GM18867 (cell line): ENCODE measurements around the gene ANKRD53.
"Not testable (repeated sequence)": the region's sequence is repeated elsewhere in the genome, so short reads cannot be mapped to it uniquely, and the experiment has no call there.

Experiments used
- ATAC-seq: cut with Tn5 transposase; IDR thresholded peaks from one replicate; pipeline ENCODE4 v1.9.1; 2021; ENCODE audit warnings: mild to moderate bottlenecking, moderate library complexity; ENCODE audit not compliant: unreplicated experiment

The ANKRD53 gene

DNA sequence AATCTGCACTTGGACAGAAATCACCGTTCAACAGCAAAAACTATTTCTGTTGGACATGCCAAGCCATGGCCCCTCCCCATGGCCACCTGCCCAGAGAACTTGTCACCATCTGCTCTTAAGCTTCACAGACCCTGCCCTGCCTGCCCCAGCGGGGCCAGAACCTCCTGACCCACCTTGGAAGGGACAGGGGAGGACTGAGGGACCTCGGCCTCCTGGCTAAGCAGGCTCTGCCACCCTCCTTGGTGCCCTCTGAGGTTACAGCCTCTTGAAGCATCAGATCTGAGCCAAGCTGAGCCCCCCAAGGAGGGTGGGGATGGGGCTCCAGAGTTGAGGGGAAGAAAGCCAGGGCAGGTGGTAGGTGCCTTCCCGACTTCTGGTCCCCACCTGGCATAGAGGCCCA is 9.7 kb downstream of the ANKRD53 start:
- no peak for ATAC-seq

- no peak for ATAC-seq
Observed at GRCh38 chr2:70988726-70989648, 10.6 kb downstream of the ANKRD53 start.

DNA sequence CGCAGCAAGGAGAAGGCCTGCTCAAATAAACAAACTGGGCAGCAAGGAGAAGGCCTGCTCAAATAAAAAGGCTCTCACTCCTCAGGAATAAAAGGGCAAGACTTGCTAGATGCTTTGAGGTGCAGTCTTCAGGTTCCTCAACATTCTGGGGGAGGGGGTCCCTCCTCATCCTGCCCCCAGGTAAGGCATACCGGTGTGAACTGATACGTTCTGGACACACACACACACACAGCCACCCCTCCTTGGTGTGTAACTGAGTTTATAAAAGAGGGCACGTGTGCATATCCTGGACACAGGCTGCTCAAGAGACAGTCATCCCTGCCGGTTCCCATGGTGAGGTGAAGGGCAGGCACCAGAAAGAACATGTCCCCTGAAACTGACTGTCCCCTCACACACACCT is 11.8 kb downstream of the ANKRD53 start:
- no peak for ATAC-seq

GRCh38 chr2:70991142-70991541 is 12.7 kb downstream of the ANKRD53 start:
- ATAC-seq, result no peak

GRCh38 chr2:70991742-70992141 is 13.3 kb downstream of the ANKRD53 start:
- no peak for ATAC-seq

- no peak for ATAC-seq
Observed at GRCh38 chr2:70992945-70993853, 14.8 kb downstream of the ANKRD53 start.

- ATAC-seq, result peak; percentile 26
Observed at GRCh38 chr2:70994009-70994698, 15.7 kb downstream of the ANKRD53 start.

GRCh38 chr2:70994699-70995425 is 16.4 kb downstream of the ANKRD53 start, which contains the start of gene TEX261:
TSS of gene TEX261 (minus strand) at chr2:70994873. CDS start at chr2:70994757, 116 bp downstream.
- peak; percentile 95 for ATAC-seq

DNA sequence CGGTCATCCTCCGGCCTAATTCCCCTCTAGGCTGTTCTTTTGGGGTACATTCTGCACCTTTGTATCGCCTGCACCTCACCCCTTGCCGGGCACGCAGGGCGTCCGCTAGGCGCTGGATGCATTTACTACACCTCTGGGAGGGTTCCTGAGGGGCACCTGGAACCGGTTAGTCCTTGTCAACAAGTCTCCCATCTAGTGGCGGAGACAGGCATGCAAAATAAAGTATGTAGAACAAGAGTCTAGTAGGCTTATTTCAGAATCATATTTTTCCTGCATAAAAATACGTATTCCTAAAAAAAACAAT is 16.9 kb downstream of the ANKRD53 start:
- ATAC-seq, result peak; percentile 37

DNA sequence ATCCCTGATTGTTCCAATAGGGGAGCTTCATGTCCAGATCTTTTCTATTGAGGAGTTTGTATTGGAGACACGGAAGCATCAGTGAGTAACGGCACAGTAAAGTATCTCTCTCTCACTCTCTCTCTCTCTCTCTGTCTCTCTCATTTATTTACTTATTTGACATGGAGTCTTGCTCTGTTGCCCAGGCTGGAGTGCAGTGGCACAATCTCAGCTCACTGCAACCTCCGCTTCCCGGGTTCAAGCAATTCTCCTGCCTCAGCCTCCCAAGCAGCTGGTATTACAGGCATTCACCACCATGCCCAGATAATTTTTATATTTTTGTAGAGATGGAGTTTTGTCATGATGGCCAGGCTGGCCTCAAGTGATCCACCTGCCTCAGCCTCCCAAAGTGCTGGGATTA is 20.5 kb downstream of the ANKRD53 start:
- ATAC-seq, result not testable (repeated sequence)

- ATAC-seq, result no peak
Observed at GRCh38 chr2:70999362-70999761, 20.9 kb downstream of the ANKRD53 start.

GRCh38 chr2:70999931-71000330 is 21.5 kb downstream of the ANKRD53 start:
- not testable (repeated sequence) for ATAC-seq

DNA sequence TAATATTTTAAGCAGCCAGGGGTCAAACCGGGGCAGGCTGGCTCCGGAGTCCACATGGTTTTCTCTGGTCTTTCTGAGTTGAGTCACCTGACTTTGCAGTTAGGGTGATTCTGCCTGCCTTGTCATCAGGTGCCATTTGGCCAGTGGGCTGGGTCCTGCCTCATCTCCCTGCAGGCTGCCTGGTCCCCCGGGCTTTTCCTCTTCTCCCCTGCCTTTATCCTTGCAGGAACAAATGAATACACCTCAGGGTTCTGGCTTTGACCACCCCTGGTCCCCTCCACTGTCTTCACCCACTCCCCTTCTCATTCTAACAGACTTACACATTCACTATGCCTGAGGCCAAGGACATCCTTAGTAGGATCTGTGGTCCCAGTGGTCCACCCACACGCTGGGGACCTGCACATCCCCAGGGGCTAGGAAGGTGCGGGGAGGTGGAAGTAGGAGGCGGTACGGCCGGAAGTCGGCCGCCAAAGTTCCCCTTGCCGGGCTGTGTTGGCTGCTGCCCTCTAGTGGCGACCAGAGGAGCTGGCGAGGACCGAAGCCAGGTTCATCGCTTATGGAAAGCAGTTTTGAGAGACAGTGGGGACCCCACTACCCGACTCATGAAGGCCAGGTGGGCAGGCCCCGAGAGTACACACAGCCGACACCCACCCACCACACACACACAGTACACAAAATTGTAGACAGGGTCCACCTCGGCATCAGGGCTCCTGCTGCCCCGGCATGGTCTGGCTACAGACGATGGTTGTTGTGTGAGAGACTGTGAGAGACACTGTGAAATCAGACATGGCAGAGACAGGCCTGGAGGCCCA is 22.6 kb downstream of the ANKRD53 start:
- peak; percentile 93 for ATAC-seq

DNA sequence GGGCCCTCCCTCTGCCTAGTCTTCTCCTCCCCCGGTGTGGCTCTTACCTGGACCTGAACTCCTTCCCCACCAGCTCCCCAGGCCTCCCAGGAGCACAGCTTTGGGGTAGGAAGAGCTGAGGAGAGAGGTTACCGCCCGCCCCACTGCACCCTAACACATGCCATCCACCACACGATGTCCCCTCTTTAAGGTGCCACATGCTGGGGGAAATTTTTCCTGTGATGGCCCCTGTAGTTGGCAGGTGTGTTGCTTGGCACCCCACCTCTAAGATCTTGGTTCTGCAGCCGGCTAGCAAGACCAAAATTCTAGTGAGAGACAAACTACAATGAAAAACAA is 23.1 kb downstream of the ANKRD53 start:
- ATAC-seq, result no peak

DNA sequence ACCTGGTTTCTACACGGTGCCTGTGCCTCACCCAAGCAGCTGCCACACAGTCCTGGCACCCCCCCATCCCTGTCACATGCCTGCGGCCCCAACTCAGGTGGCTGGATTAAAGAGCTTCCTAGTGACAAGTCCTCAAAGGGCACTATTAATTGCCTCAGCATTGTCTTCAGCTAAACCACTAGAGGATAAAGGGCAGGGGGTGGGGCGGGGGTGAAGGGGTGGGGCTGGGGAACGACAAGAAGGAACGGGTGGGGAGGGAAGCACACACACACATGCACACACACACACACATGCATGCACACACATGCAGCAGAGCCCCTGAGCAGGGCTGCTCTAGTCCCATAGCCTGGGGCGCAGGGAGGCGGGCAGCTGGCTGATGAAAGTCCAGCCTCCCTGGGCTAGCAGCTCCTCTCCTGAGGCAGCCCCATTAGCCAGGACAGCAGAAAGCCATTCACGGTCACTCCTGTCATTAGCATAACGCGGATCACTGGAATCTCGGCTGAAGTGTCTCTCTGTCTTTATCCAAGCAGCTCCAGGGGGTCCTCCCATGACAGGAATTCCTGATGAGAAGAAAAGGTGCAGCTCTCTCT is 23.6 kb downstream of the ANKRD53 start:
- no peak for ATAC-seq

DNA sequence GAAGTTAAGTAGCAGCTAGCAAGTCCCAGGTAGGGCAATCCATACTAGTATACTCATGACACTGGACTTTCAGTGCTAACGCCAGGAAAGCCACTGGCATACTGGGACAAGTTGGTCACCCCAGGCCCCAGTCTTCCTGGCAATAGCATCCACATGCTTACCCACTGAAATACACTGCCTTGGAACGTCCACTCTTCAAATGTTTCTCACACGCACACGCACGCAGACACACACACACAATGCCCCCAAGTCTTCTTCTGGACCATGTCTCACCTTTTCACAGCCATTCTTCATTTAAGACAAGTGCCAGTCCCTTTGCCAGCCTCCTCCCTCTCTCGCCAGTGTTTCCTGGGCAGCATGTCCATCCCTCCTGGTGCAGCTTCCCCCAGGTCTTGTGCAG is 25.0 kb downstream of the ANKRD53 start:
- no peak for ATAC-seq

GRCh38 chr2:71003966-71004755 is 25.7 kb downstream of the ANKRD53 start:
- ATAC-seq, result no peak

DNA sequence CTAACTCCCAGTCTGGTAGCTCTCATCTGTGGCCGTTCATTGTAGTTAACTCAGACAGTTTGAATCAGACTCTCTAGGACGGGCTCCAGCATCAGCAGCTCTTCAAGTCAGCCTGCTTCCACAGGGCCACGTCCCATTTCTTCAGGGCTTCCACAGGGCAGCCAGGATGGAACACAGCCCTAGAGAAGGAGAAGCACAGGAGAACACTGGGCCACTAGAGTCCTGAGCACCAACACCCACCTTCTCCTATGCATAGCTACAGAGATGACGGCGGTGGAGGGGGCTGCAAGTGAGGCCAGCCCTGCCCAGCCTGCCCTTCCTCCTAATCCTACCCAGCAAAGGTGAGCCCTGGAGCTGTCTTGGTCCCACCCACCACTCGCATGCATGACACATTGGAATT is 26.4 kb downstream of the ANKRD53 start:
- ATAC-seq, result no peak
